ENCODE measurements around the gene MCF2L.

Gene MCF2L

DNA sequence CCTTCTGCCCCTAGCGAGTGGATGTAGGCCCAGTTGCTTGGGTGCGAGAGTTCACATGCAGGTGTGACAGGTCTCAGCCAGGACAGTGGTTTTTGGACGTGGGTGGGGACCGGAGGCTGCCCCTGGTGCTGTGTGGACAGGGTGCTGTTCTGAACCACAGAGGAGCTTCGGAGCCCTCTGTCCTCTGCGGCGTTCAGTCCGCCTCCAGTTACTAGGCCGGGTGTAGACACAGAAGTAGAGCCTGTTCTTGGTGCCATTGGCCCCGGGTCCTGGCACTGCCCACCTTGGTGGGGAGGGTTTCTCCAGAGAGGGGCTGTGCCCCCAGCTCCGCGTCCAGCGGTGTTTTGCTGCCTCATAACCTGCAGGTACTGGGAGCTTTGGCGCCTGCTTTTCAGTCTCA is 52.4 kb downstream of the MCF2L start:
- H3K9me3 ChIP-seq (ENCODE audit: control insufficient read depth, insufficient read depth, low read depth, low read length), result no peaks in the 10 kb centered on the region
- peaks cover 30% of the 10 kb centered on the region for H3K4me1 ChIP-seq (ENCODE audit: control insufficient read depth, insufficient read depth, low read length)
- no peak overlapping the region for H3K4me3 ChIP-seq (ENCODE audit: low read depth, low read length)
- peak overlapping the region; percentile 77 for H3K9ac ChIP-seq (ENCODE audit: low read length)
- H3K27ac ChIP-seq (ENCODE audit: low read depth, low read length), result peak overlapping the region; percentile 58; the same call in 1 of the 2 replicates
- peaks cover 18% of the 10 kb centered on the region; the same call in 1 of the 2 replicates for H3K36me3 ChIP-seq (ENCODE audit: control insufficient read depth, insufficient read depth, low read length)
- H3K27me3 ChIP-seq (ENCODE audit: control insufficient read depth, insufficient read depth, low read length), result no peaks in the 10 kb centered on the region

DNA sequence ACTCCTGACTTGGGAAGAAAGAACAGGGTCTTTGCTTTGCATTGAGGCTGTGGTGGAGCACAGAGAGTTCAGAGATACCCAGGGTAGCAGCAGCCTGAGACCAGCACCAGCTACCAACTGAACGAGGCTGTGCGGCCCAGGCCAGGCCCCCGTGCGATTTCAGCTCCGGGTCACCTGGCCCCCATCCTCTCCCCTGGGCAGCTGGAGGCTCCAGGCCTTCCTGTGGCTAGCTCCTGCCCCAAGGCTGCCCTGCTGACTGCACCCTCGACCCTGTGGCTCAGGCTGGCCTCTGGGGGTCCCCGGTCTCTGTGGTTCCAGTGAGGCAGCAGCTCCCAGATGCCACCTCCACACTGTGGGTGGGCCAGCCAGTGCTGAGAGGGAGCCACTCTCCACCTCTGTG is 52.8 kb downstream of the MCF2L start:
- Histone ChIP-seq H3K9me3 (ENCODE audit: control insufficient read depth, insufficient read depth, low read depth, low read length) (no peaks in the 10 kb centered on the region), H3K4me3 (ENCODE audit: low read depth, low read length) (no peak overlapping the region; the same call in 1 of the 2 replicates), H3K27ac (ENCODE audit: low read depth, low read length) (peak overlapping the region; percentile 58; the same call in 1 of the 2 replicates), H3K36me3 (ENCODE audit: control insufficient read depth, insufficient read depth, low read length) (peaks cover 18% of the 10 kb centered on the region; the same call in 1 of the 2 replicates), H3K9ac (ENCODE audit: low read length) (peak overlapping the region; percentile 77), H3K27me3 (ENCODE audit: control insufficient read depth, insufficient read depth, low read length) (no peaks in the 10 kb centered on the region), H3K4me1 (ENCODE audit: control insufficient read depth, insufficient read depth, low read length) (peaks cover 30% of the 10 kb centered on the region)

DNA sequence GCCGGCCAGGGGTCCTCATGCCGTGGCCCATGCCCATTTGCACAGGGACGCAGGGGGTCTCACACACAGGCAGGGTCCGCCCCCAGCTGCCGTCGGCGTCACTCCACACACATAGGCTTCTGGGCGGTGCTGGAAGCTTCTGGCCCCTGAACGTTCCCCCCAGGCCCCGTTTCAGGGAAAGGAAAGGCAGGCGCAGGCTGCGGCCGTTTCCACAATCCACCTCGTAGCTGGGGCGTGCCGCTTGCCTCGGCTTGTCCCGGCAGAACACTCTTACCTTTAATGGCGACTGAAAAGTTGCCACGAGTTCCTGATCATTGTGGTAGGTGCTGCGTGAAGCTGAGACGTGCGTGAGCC is 53.4 kb downstream of the MCF2L start:
- H3K36me3 ChIP-seq (ENCODE audit: control insufficient read depth, insufficient read depth, low read length), result peaks cover 18% of the 10 kb centered on the region; the same call in 1 of the 2 replicates
- H3K27ac ChIP-seq (ENCODE audit: low read depth, low read length), result peak overlapping the region; percentile 93
- no peaks in the 10 kb centered on the region for H3K9me3 ChIP-seq (ENCODE audit: control insufficient read depth, insufficient read depth, low read depth, low read length)
- no peaks in the 10 kb centered on the region for H3K27me3 ChIP-seq (ENCODE audit: control insufficient read depth, insufficient read depth, low read length)
- H3K4me3 ChIP-seq (ENCODE audit: low read depth, low read length), result peak overlapping the region; percentile 53
- peaks cover 30% of the 10 kb centered on the region for H3K4me1 ChIP-seq (ENCODE audit: control insufficient read depth, insufficient read depth, low read length)
- H3K9ac ChIP-seq (ENCODE audit: low read length), result peak overlapping the region; percentile 92

DNA sequence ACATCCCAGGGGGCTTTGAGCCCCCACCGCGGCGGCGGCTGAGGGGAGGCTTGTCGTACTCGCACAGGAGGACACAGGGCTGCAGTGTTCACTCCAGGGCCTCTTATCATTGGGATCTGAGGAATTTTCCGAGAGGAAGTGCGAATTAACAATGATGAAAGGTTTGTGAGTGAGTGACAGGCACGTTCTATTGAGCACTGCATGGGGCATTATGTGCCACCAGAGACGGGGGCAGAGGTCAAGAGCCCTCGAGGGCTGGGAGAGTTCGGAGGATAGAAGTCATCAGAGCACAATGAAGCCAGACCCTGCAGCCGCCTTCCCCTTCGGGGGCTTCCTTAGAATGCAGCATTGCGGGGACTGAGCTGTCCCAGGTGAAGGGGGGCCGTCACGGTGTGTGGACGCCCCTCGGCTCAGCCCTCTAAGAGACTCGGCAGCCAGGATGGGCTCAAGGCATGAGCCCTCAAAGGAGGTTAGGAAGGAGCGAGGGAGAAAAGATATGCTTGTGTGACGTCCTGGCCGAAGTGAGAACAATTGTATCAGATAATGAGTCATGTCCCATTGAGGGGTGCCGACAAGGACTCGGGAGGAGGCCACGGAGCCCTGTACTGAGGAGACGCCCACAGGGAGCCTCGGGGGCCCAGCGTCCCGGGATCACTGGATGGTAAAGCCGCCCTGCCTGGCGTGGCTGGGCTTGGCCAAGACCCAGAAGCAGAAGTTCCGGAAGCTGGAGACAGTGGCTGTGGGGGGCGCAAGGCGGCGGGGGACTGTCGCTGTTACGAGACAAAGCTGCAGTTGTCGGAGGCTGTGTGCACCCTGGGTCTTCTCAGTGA is 53.9 kb downstream of the MCF2L start:
- peak overlapping the region; percentile 93 for H3K27ac ChIP-seq (ENCODE audit: low read depth, low read length)
- no peaks in the 10 kb centered on the region for H3K9me3 ChIP-seq (ENCODE audit: control insufficient read depth, insufficient read depth, low read depth, low read length)
- H3K9ac ChIP-seq (ENCODE audit: low read length), result peak overlapping the region; percentile 92
- H3K36me3 ChIP-seq (ENCODE audit: control insufficient read depth, insufficient read depth, low read length), result peaks cover 16% of the 10 kb centered on the region; the same call in 1 of the 2 replicates
- H3K4me3 ChIP-seq (ENCODE audit: low read depth, low read length), result peak overlapping the region; percentile 53
- no peaks in the 10 kb centered on the region for H3K27me3 ChIP-seq (ENCODE audit: control insufficient read depth, insufficient read depth, low read length)
- H3K4me1 ChIP-seq (ENCODE audit: control insufficient read depth, insufficient read depth, low read length), result peaks cover 30% of the 10 kb centered on the region

DNA sequence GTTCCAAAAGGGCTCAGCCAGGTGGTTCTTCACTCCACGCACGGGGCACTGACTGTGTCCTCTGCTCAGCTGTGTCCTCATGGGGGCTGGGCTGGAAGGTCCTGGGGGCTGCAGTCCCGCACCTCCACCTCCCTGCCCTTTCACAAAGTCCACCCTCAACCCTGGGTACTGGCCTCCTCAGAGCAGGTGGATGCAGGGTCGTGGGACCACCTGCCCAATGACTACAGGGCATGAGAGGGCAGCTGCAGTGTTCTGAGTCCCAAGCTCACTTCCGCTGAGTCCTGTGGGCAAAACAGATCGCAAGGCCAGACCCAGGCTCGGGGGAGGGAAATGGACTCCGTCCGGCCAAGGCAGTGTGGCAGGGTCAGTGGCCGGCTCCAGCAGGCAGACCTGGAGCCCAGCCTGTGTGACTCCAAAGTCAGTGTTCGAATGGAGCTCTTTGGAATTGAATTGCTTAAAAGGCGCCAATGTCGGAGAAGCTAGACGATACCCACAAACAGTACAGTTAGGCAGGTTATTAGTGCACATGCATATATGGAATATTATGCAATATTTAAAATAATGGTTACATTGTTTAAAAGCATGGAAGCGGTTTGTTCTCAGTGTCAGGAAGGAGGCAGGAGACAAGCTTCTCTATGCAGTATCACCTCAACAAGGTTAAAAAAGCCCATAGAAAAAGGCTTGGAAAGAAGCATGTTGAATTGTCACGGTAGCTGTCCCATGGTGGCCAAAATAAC is 54.8 kb downstream of the MCF2L start:
- Histone ChIP-seq H3K9ac (ENCODE audit: low read length) (peak overlapping the region; percentile 92), H3K4me3 (ENCODE audit: low read depth, low read length) (peak overlapping the region; percentile 53; the same call in 1 of the 2 replicates), H3K27me3 (ENCODE audit: control insufficient read depth, insufficient read depth, low read length) (no peaks in the 10 kb centered on the region), H3K27ac (ENCODE audit: low read depth, low read length) (peak overlapping the region; percentile 93; the same call in 1 of the 2 replicates), H3K4me1 (ENCODE audit: control insufficient read depth, insufficient read depth, low read length) (peaks cover 30% of the 10 kb centered on the region), H3K36me3 (ENCODE audit: control insufficient read depth, insufficient read depth, low read length) (peaks cover 13% of the 10 kb centered on the region; the same call in 1 of the 2 replicates), H3K9me3 (ENCODE audit: control insufficient read depth, insufficient read depth, low read depth, low read length) (no peaks in the 10 kb centered on the region)

GRCh38 chr13:113024466-113024865 is 55.5 kb downstream of the MCF2L start:
- no peaks in the 10 kb centered on the region for H3K27me3 ChIP-seq (ENCODE audit: control insufficient read depth, insufficient read depth, low read length)
- no peaks in the 10 kb centered on the region for H3K9me3 ChIP-seq (ENCODE audit: control insufficient read depth, insufficient read depth, low read depth, low read length)
- peaks cover 13% of the 10 kb centered on the region; the same call in 1 of the 2 replicates for H3K36me3 ChIP-seq (ENCODE audit: control insufficient read depth, insufficient read depth, low read length)
- H3K4me1 ChIP-seq (ENCODE audit: control insufficient read depth, insufficient read depth, low read length), result peaks cover 30% of the 10 kb centered on the region
- H3K27ac ChIP-seq (ENCODE audit: low read depth, low read length), result no peak overlapping the region
- H3K4me3 ChIP-seq (ENCODE audit: low read depth, low read length), result no peak overlapping the region
- no peak overlapping the region for H3K9ac ChIP-seq (ENCODE audit: low read length)

DNA sequence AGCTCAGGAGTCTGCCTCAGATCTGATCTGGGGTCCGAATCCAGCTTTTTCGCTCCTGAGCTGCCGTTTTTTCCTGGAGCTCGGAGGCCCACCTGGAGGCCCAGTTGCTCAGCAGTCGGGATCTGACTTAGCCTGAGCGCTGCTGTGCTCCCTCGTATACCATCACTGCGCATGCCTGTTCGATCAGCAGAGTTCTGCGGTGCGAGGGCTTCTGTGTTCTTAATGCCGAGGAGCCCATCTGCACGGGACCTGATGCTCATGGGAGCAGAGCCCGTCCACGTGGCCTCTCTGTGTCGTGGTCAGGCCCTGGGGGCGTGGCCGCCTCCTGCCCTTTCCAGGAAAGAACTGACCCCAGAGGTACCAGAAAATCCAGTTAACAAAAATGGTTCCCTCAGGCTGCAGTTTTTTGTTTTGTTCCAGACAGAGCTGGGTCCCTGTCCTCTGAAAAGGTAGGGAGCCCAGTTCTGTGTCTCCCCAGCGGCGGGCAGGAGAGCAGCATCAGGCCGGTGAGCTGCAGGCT is 57.4 kb downstream of the MCF2L start:
- no peak overlapping the region for H3K4me3 ChIP-seq (ENCODE audit: low read depth, low read length)
- peaks cover 29% of the 10 kb centered on the region for H3K4me1 ChIP-seq (ENCODE audit: control insufficient read depth, insufficient read depth, low read length)
- H3K36me3 ChIP-seq (ENCODE audit: control insufficient read depth, insufficient read depth, low read length), result no peaks in the 10 kb centered on the region
- H3K27me3 ChIP-seq (ENCODE audit: control insufficient read depth, insufficient read depth, low read length), result no peaks in the 10 kb centered on the region
- H3K27ac ChIP-seq (ENCODE audit: low read depth, low read length), result no peak overlapping the region
- H3K9me3 ChIP-seq (ENCODE audit: control insufficient read depth, insufficient read depth, low read depth, low read length), result no peaks in the 10 kb centered on the region
- H3K9ac ChIP-seq (ENCODE audit: low read length), result no peak overlapping the region

GRCh38 chr13:113027095-113027494 is 58.1 kb downstream of the MCF2L start:
- H3K27ac ChIP-seq (ENCODE audit: low read depth, low read length), result no peak overlapping the region

GRCh38 chr13:113027566-113027965 is 58.6 kb downstream of the MCF2L start:
- H3K27ac ChIP-seq (ENCODE audit: low read depth, low read length), result no peak overlapping the region
- no peaks in the 10 kb centered on the region for H3K9me3 ChIP-seq (ENCODE audit: control insufficient read depth, insufficient read depth, low read depth, low read length)
- no peaks in the 10 kb centered on the region for H3K36me3 ChIP-seq (ENCODE audit: control insufficient read depth, insufficient read depth, low read length)
- no peak overlapping the region for H3K9ac ChIP-seq (ENCODE audit: low read length)
- H3K27me3 ChIP-seq (ENCODE audit: control insufficient read depth, insufficient read depth, low read length), result no peaks in the 10 kb centered on the region
- no peak overlapping the region for H3K4me3 ChIP-seq (ENCODE audit: low read depth, low read length)
- H3K4me1 ChIP-seq (ENCODE audit: control insufficient read depth, insufficient read depth, low read length), result peaks cover 19% of the 10 kb centered on the region

More at GRCh38 chr13:113027095-113027494, 58.1 kb downstream of the MCF2L start:
- H3K36me3 ChIP-seq (ENCODE audit: control insufficient read depth, insufficient read depth, low read length), result no peaks in the 10 kb centered on the region
- H3K4me3 ChIP-seq (ENCODE audit: low read depth, low read length), result no peak overlapping the region
- H3K4me1 ChIP-seq (ENCODE audit: control insufficient read depth, insufficient read depth, low read length), result peaks cover 23% of the 10 kb centered on the region
- no peak overlapping the region for H3K9ac ChIP-seq (ENCODE audit: low read length)
- no peaks in the 10 kb centered on the region for H3K9me3 ChIP-seq (ENCODE audit: control insufficient read depth, insufficient read depth, low read depth, low read length)
- H3K27me3 ChIP-seq (ENCODE audit: control insufficient read depth, insufficient read depth, low read length), result no peaks in the 10 kb centered on the region

DNA sequence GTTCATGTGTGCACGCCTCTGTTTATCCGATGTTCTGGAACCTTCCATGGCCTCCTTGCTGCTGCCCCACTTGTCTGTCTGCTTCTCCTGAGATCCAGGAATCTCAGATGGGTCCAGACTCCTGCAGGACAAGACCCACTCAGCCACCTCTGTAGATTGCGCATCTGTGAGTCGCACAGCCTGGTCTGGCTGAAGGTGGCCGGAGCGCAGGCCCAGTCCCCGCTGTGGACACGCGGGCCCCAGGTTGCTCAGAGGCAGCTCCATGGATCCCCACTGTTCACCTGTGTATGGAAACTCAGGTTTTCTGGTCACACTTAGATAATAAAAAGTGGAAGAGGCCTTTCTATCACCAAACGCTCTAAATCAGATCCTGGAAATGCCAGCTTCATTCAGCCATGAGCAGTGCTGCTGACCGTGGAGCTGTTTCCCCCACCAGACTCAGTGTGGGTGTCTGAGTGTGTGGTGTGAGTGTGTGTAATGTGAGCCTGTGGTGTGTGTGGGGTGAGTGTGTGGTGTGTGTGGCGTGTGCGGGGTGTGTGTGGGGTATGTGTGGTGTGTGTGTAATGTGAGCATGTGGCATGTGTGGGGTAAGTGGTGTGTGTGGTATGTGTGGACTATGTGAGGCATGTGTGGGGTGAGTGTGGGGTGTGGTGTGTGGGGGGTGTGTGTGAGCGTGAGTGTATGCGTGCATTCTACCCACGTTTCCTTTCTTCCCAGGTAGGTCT is 59.5 kb downstream of the MCF2L start:
- Histone ChIP-seq H3K36me3 (ENCODE audit: control insufficient read depth, insufficient read depth, low read length) (no peaks in the 10 kb centered on the region), H3K27ac (ENCODE audit: low read depth, low read length) (no peak overlapping the region), H3K4me3 (ENCODE audit: low read depth, low read length) (no peak overlapping the region), H3K4me1 (ENCODE audit: control insufficient read depth, insufficient read depth, low read length) (peaks cover 11% of the 10 kb centered on the region), H3K9me3 (ENCODE audit: control insufficient read depth, insufficient read depth, low read depth, low read length) (peaks cover 3% of the 10 kb centered on the region; the same call in 1 of the 2 replicates), H3K9ac (ENCODE audit: low read length) (no peak overlapping the region), H3K27me3 (ENCODE audit: control insufficient read depth, insufficient read depth, low read length) (no peaks in the 10 kb centered on the region)
